HFF-Myc (cell line): ENCODE results near the gene HIC1.

Experiments used
- DNase-seq: peaks from one replicate; pipeline ENCODE4 v3.0.0-alpha.2; 2011; ENCODE audit warnings: low read depth; ENCODE audit errors: extremely low read depth
- H3K4me3 ChIP-seq: replicated peaks from 2 replicates; pipeline ENCODE4 v1.5.1; 2011; ENCODE audit warnings: low read depth, mild to moderate bottlenecking, control low read depth, low read length
- CTCF ChIP-seq: IDR thresholded peaks from 2 replicates; pipeline ENCODE4 v1.5.1; 2012; ENCODE audit warnings: mild to moderate bottlenecking, low read depth, low read length, control low read depth; ENCODE audit errors: missing control alignments

HIC1 gene

GRCh38 chr17:2086306-2086705 is 31.4 kb downstream of the HIC1 start:
- no peak for TF ChIP-seq CTCF
- H3K4me3 ChIP-seq: no peak overlapping the region
- DNase-seq: no peak

GRCh38 chr17:2087597-2088211 is 32.8 kb downstream of the HIC1 start:
- no peak for DNase-seq
- H3K4me3 ChIP-seq: no peak overlapping the region
- TF ChIP-seq CTCF: no peak

GRCh38 chr17:2089021-2089422 is 34.1 kb downstream of the HIC1 start:
- no peak for DNase-seq
- peak overlapping the region; percentile 20 for H3K4me3 ChIP-seq
- no peak for TF ChIP-seq CTCF

- H3K4me3 ChIP-seq: no peak overlapping the region
- no peak for DNase-seq
- no peak for TF ChIP-seq CTCF
These were observed 35.3 kb downstream of the HIC1 start for GRCh38 chr17:2090210-2090641.

- no peak overlapping the region for H3K4me3 ChIP-seq
- DNase-seq: peak; percentile 91
- peak; percentile 33 for TF ChIP-seq CTCF
These were observed 36.1 kb downstream of the HIC1 start for GRCh38 chr17:2090804-2091534.

GRCh38 chr17:2092253-2092652 is 37.4 kb downstream of the HIC1 start:
- no peak for TF ChIP-seq CTCF
- no peak for DNase-seq
- H3K4me3 ChIP-seq: no peak overlapping the region

- TF ChIP-seq CTCF: no peak
- H3K4me3 ChIP-seq: no peak overlapping the region
- no peak for DNase-seq
These were observed 38.4 kb downstream of the HIC1 start for GRCh38 chr17:2093349-2093748.
